ENCODE results near the gene HSPB3. TPM values are rescaled to one million over a fixed set of nuclear protein-coding genes. Genes with fewer than 3 reads are reported as not detected.
"Not testable (repeated sequence)": the region's sequence is repeated elsewhere in the genome, so short reads cannot be mapped to it uniquely, and the experiment has no call there.

HSPB3 gene, protein sequence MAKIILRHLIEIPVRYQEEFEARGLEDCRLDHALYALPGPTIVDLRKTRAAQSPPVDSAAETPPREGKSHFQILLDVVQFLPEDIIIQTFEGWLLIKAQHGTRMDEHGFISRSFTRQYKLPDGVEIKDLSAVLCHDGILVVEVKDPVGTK
- total RNA-seq, result not detected

DNA sequence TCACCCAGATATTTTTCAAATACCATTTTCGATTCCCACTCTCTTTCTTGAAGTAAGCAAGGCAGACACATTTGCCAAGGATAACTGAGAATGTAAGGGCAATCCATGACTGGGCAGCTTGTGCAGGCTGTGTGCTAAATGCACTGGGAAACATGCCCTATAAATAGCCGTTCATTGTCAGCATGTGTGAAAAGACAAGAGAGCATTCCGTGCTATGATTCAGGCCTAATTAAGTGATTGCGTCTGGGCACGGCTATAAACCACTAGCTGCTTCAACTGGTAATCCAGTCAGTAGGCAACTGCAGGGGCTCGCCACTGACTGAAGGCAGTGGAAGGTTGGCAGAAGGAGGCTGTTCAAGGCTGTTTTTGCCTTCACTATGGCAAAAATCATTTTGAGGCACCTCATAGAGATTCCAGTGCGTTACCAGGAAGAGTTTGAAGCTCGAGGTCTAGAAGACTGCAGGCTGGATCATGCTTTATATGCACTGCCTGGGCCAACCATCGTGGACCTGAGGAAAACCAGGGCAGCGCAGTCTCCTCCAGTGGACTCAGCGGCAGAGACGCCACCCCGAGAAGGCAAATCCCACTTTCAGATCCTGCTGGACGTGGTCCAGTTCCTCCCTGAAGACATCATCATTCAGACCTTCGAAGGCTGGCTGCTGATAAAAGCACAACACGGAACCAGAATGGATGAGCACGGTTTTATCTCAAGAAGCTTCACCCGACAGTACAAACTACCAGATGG, at the start of gene HSPB3:
Gene HSPB3 (plus strand): TSS at position 287 of the 745 bp plus-strand sequence. CDS start 91 bp downstream, at position 378.
- ChIA-PET CTCF (no interaction called here), POLR2A (no interaction called here)

DNA sequence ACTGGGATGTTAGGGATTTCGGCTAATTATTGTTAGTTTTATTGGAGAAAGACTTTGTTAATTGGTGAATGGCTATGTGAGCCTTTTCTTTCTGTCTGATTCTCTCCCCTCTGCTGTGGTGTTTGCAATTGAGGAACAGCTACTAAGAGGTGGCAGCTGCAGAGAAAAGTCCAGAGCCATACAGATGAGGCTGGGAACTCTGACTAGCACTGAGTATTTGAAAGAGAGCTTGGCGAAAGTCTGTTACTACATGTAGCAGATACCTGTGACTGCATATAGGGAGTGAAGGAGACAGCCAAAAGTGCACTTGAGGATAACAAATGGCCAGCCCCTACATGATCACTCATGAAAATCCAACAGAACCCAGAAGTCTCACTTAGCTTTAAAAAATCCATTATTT, 44.3 kb upstream of the HSPB3 start:
- ChIA-PET POLR2A (no interaction called here), CTCF (interaction anchor here (1.4 to 1.6 kb wide), 2 partner anchors 167 to 183 kb away, joined by 3 read pairs; no protein-coding TSS in a partner anchor)

DNA sequence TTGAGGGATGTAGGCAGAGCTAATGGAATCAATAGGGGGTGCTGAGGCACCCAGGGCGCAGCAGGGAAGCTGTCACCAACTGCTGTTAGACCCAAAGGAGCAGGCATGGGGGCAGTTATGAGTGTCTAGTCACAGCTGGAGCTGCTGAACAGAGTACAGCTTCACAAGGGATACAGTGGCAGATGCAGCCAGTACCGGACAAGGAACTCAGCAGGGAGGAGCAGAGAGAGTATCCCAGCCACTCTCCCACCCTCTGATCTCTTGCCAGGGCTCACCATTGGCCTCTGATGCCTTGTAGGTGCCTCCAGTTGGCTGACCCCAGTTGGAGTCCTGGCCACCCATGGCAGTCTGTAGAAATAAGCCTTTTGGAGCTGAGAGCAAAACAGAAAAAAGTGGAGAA, 42.6 kb upstream of the HSPB3 start:
- POLR2A ChIA-PET, result no interaction called here
- CTCF ChIA-PET, result interaction anchor here (1.6 kb wide), 1 partner anchor 169 kb away, joined by 3 read pairs; no protein-coding TSS in a partner anchor

DNA sequence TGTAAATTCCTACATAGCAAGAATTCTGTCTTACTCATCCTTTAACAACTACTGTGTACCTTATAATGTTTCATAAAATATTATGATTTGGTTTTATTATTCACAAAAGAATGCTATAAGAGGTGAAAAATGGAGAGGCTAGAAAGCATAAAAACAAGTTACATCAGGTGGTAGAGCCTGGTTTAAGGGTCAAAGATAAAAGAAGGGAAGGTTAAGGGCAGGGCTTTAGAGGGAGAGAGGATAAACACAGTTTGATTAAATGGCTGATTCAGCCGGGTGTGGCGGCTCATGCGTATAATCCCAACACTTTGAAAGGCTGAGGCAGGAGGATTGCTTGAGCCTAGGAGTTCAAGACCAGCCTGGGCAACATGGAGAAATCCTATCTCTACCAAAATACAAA, 40.4 kb upstream of the HSPB3 start:
- ChIA-PET POLR2A (no interaction called here), CTCF (no interaction called here)

DNA sequence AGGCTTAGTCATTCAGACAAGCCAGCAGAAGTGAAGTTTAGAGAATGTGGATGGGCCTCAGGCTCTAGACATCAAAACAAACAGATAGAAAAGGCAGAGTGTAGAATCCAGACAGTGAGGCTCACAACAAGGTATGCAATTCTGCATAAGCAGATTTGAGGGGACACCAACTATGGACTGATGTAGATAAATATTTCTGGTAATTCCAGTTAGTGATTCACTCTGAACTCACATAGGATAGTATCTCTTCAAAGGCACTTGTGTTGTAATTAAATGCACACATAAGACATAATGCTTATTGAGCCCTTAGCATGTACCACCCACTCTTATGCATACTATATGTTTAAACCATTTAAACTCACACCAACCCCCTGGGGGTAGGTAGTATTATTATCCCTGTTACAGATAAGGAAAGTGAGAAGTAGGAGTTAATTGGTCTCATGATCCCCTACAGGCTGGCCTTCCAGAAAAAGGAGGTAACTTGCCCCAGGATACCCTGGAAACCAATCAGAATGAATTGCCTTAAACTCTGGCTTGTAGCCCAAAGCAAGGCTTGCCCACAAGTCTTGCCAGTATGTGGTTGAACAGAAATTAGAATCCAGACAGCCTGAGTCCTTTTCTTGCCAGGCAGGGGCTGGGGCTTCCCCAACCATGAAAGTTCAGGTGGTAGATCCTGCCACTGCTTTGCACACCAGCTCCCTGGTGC, 39.5 kb upstream of the HSPB3 start:
- CTCF ChIA-PET, result no interaction called here
- POLR2A ChIA-PET, result no interaction called here

DNA sequence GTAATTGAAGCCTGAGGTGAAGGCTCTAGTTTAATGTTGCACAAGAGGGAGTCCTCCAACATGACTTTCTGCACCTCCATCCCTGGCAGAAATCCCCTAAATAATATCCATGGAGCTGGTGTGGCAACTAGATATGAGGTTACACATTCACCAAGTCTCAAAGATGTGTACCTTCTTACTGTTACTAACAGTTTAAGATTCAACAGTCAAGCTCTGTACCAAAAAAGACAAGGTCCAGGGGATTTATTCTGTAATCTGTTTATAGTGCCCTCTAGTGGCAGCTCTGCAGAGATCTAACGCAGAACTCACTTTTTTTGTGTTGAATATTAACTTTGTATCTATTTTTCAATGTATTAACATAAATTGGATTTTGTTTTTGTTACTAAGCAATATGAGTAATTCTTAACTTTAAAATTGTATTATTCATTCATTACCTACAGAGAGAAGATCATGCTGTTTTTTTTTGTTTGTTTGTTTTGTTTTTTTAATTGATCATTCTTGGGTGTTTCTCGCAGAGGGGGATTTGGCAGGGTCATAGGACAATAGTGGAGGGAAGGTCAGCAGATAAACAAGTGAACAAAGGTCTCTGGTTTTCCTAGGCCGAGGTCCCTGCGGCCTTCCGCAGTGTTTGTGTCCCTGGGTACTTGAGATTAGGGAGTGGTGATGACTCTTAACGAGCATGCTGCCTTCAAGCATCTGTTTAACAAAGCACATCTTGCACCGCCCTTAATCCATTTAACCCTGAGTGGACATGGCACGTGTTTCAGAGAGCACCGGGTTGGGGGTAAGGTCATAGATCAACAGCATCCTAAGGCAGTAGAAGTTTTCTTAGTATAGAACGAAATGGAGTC, 35.7 kb upstream of the HSPB3 start:
- POLR2A ChIA-PET, result not testable (repeated sequence)
- CTCF ChIA-PET, result interaction anchor here (0.6 to 1.3 kb wide), 4 partner anchors 19 to 185 kb away, joined by 3 to 4 read pairs (median 3); no protein-coding TSS in a partner anchor

DNA sequence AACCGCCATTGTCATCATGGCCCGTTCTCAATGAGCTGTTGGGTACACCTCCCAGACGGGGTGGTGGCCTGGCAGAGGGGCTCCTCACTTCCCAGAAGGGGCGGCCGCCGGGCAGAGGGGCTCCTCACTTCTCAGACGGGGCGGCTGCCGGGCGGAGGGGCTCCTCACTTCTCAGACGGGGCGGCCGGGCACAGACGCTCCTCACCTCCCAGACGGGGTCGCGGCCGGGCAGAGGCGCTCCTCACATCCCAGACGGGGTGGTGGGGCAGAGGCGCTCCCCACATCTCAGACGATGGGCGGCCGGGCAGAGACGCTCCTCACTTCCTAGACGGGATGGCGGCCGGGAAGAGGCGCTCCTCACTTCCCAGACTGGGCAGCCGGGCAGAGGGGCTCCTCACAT, 35.0 kb upstream of the HSPB3 start:
- CTCF ChIA-PET, POLR2A ChIA-PET: not testable (repeated sequence)

DNA sequence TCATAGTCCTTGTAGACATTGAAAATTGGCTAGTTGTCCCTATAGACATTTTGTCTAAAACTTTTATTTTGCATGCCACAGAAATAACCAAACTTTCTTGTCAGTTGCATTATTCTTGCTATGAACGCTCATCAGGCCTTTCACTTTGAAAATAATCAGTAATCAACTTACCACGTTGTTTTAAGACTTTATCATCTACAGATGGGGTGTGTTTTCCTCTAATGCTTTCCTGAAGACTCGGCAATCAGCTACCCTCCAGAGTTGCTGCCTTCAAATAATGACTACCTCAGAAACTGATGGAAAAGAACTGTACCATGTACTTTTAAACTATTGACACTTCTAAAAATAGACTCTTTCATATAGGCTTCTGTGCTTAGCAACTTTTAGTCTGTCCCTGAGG, 33.5 kb upstream of the HSPB3 start:
- CTCF ChIA-PET, result no interaction called here
- POLR2A ChIA-PET, result no interaction called here

DNA sequence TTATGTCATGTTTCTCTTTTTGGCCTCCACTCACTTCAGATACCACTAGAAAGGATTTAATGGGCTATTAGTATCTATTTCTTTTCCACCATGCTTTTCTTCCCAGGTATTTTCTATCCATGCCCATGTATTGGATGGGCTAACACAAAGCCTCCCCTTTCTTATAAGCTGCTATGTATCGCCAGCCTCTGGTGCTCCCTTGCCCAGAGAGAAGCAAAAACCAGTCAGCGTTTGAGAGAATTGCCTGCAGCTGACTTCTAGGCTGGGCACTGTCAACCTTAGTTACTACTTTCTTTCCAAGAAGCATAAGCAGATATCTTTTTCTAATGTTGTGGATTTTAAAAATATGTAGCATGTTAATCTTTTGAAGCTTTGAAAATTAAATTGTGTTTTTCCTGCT, 30.2 kb upstream of the HSPB3 start:
- ChIA-PET POLR2A (no interaction called here), CTCF (no interaction called here)

DNA sequence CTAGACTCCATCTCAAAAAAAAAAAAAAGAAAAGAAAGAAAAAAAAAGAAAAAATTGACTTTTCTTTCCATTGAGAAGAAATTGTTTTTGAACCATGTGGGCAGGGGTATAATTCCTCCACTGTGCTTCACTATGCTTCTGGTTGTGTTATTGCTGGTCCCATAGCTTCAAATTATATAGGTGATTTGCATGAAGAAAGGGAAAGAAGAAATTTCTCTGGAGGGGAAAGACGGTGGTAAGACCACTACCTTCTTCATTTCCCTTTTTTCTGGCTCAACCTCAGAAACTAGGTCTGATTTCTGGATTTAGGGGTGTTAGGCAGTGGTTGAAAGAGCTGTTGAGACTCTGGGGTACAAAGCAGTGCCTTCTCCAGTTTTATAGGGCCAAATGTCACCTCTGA, 29.3 kb upstream of the HSPB3 start:
- ChIA-PET POLR2A (no interaction called here), CTCF (no interaction called here)

DNA sequence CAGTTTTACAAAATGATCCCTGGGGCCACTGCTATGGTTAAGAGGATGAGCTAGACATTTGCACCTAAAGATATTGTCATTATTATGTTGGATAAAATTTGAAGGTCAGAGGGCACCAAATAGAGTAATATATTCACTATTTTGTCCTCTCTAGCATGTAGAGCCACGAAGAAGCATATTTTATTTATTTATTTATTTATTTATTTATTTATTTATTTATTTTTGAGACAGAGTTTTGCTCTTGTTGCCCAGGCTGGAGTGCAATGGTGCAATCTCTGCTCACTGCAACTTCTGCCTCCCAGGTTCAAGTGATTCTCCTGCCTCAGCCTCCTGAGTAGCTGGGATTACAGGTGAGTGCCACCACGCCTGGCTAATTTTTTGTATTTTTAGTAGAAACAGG, 20.8 kb upstream of the HSPB3 start:
- POLR2A ChIA-PET, CTCF ChIA-PET: not testable (repeated sequence)

DNA sequence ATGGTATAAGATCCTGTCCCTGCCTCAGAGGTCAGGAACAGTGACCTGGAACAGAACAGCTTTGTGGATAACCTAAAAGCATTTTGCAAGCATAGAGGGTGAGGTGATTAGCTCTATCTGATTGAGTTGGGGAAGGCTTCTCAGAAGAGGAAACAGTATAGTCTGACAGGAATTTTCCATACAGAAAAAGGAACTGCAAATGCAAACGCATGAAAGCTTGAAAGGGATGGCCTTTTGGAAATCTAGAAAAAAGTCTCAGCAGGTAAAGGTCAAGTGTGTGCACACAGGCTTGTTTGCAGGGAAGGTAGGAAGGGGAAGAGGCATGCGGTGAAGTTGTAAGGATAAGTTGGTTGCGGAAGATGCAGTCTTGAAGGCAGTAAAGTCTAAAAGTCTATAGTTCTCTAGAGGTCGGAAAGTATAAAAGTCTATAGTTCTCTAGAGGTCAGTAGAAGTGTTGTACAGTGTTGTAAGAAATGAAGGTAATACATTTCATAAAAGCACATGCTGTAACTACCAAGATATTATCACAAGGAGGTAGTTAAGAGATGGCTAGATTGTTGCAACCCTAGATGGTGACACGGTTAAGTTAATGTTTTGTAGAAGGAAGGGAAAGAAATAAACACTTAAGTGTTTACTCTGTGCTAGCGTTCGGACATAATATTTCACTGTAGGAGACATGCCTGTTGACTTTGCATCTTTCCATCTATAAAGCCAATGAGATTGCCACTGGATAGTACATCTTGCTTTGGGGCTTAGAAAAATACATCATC, 16.7 kb upstream of the HSPB3 start:
- CTCF ChIA-PET, result no interaction called here
- POLR2A ChIA-PET, result no interaction called here

DNA sequence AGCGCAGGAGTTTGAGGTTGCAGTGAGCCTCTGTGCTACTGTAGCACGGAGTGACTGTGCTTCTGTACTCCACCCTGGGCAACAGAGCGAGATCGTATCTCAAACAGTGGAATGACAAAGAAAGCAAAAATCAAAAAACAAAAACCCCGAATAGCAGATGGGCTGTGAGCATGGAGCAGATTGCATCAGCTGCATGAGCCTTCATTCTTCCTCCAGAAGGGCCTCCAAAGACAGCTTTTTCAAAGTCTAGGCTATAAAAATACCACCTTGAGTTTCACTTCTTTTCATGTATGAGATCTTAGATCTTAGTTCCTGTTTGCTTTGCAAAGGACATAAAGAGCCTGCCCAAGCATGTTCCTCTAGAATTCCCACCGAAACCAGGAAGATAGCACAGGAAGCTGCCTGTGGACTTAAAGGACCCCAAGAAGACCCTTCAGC, 15.0 kb upstream of the HSPB3 start:
- POLR2A ChIA-PET, result no interaction called here
- CTCF ChIA-PET, result no interaction called here

DNA sequence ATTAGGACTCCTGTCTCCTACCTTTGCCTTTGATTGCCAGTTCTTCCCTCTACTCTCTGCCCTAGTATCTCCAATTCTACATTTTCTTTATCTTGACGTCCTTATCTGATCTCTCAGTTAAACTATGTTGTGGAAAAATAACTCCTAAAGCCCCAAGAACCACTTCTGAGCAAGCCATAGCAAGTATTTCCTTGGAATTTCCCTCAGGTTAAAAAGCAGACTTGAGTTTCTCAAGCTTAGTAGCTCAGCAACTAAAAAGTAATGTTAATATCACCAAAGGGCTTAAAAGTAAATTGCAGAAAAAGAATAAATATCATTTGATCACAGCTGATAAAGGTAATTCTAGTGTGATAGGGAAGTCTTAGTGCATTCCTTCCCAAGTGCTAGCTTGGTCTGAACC, 13.2 kb upstream of the HSPB3 start:
- POLR2A ChIA-PET, result no interaction called here
- CTCF ChIA-PET, result interaction anchor here (1.2 to 1.3 kb wide), 2 partner anchors 47 to 75 kb away, joined by 3 read pairs; partner anchors contain the start of gene SNX18

DNA sequence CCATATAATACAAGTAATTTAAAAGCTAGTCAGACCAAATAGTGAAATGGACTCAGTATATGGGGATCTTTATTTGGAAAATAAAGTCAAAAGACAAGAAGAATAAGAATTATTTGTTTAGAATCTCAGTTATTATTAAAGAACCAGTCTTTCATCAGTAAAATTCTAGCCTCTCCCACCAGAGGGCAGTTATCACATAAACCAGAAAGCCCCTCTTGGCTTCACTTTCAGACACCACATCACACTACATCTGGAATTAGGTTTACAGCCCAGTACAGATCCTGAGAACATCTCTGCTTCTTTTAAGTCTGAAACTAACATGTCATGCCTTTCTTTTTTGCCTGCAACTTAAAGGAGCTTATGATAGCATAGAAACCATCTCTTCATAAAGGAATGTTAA, 12.2 kb upstream of the HSPB3 start:
- CTCF ChIA-PET, result no interaction called here
- POLR2A ChIA-PET, result no interaction called here

DNA sequence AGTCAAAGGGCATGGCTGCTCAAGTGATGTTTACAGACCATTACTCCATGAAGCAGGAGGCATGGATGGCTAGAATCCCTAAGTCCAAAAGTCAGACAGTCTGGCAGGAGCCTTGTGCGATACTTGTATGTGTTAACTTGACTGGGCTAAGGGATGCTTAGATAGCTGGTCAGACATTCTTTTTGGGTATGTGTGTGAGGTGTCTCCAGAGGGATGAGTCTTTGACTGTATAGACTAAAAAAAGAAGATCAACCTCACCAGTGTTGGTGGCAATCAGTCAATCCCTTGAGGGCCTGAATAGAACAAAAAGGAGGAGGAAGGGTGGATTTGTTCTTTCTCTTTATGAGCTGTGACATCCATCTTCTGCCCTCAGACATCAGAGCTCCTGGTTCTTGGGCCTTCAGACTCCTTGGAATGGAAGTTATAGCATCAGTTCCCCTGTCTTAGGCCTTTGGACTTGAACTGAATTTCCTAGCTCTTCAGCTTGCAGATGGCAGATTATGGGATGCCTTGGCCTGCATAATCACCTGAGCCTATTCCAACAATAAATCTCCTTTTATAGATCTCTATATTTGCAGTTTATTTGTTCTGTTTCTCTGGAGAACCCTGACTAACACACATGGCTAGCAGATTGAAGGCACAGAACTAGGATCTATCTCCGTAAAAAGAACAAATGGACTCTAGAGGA, 9.7 kb upstream of the HSPB3 start:
- ChIA-PET CTCF (no interaction called here), POLR2A (no interaction called here)

DNA sequence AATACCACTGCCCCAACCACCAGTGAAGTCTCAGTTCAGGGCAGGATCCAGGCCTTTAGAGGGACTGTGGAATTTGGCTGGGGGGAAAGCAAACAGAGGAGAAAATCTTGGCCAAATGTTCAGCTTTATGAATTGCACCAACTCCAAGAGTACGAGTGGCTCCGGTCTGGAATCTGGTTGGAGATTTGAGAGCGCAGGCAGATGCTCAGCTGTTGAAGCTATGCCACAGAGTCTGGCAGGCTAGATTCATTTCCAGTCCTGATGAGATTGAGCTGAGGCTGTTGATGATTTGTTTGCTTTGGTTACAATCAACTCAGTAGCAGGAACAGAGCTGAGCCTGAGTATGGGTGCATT, 9.1 kb upstream of the HSPB3 start:
- ChIA-PET POLR2A (no interaction called here), CTCF (no interaction called here)

DNA sequence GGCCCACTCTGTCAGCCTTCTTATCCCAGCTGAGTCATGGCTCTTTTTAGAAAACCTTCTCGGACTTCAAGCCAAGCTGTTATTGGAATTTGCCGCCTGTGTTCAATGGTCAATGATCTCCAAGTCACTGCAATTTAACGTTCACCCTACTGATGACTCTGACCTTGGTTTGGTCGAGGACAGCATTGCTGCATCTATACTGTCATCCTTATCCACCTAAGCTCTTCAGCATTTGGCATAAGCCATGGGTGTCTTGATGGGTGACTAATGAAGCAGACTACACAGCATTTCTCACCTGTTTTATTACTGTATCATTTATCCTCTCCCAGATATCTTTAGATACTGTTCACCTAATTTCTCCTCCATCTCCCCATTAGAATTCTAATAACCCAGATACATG, 5.6 kb upstream of the HSPB3 start:
- CTCF ChIA-PET, result no interaction called here
- POLR2A ChIA-PET, result no interaction called here

DNA sequence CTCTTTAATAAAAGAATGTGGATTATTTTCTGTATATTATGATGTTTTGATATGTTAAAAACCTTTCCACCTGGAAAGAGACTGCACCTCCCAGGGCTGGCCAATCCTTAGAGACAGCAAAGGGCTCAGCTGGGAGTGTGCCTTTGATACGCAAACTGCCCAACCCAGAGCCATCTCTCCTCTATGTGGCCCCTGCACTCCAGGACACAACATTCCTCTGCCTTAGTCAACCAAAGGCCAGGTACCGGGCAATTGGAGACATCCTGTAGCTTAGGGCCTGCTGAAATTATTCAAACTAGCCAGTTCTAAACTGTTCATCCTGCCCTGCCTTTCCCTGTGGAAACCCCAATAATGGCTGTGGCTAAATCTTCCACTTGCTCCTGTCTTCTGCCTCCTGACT, 5.0 kb upstream of the HSPB3 start:
- CTCF ChIA-PET, result no interaction called here

More for the DNA sequence above, 5.0 kb upstream of the HSPB3 start:
- POLR2A ChIA-PET, result no interaction called here

Data from activated CD8-positive, alpha-beta memory T cell treated with anti-CD3 and anti-CD28 coated beads for 36 hours (primary cell).